ENCODE measurements around the gene UGGT1.
"Not testable (repeated sequence)": the region's sequence is repeated elsewhere in the genome, so short reads cannot be mapped to it uniquely, and the experiment has no call there.

UGGT1 gene

DNA sequence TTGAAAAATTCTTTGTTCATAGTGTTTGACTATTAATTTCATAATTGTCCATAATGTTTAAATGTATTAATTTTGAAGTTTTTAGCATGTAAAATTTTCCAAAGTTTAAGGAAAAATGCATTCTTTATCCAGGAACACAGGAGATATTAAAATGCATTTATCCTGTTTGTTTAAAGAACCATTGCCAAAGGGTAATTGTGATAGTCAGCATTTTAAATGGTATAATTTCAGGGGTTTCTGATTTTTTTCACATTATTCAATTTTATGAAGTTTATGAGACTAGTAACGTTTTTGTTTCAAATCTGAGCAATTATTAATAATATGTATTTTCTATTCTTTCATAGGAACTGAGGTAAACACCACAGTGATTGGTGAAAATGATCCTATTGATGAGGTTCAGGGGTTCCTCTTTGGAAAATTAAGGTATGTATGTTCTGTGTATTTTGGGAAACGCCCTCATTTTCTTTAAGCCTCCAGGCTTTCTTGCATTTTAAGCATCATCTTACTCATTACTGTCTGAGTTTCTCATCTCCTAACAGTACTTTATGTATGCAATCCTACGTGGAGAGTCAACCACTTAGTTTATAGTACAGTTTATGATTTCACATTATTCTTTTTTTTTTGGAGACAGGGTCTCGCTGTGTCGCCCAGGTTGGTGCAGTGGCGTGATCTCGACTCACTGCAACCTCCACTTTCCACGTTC is 25.1 kb downstream of the UGGT1 start:
- DNase-seq: no peak

DNA sequence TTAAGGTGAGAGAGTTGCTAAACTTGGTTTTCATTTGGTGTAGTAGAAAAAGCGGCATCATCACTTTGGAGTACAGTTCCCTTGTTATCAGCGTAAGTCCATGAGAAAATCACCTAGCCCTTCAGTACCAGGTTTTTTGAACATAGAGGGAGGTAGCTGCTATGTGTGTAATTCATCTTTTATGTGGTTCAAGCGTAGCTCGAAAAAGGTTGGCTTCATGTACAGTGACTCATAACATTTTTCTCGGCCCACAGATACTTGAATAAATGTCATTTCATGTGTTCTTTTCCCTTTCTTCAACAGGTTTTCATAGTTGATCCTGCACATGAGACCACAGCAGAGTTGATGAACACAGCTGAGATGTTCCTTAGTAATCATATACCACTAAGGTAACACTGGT is 43.6 kb downstream of the UGGT1 start:
- no peak for DNase-seq

DNA sequence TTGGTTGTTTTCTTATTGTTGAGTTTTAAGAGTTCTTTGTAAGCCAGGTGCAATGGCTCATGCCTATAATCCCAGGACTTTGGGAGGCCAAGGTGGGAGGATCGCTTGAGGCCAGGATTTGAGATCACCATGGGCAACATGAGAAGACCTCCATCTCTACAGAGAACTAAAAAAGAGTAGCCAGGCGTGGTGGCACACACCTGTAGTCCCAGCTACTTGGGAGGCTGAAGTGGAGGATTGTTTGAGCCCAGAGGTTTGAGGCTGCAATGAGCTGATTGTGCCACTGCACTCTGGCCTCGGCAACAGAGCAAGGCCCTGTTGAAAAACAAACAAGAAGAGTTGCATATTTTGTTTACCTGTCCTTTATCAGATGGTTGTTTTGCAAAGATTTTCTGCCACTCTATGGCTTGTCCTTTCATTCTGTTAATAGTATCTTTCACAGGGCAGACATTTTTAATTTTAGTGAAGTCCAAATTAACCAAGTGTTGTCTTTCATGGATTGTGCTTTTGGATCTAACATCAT is 46.2 kb downstream of the UGGT1 start:
- DNase-seq: no peak

DNA sequence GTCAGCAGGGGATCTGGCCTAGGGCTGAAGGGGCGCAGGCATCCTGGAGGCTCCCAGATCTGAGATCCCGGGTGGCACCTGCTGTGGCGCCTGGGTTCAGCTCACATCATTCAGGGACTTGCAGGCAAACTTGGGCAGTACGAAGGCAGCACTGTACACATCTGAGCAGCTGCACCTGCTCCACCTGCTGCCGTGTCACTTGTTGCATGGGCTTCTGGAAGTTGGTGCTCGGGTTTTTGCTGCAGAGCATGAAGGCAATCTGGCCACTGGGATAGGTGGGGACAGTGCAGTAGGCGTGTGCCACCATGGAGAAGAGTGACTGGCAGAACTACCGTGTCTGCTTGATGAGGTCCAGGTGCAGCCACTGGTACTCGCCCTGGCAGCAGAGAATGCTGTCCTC is 48.6 kb downstream of the UGGT1 start:
- no peak for DNase-seq

DNA sequence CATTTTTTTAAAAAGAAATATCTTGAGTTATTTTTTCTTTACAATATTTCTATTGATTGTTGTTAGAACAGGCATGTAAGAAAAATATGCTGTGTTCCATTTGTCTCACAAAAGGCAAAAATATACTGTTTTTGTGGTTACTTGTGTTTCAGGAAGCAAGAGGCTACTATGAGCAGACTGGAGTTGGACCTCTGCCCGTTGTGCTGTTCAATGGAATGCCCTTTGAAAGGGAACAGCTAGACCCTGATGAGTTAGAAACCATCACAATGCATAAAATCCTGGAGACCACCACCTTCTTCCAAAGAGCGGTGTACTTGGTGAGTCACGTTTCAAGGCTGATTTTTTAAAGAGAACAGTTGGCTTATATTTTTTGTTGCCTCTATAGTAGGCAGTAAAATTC is 54.7 kb downstream of the UGGT1 start:
- no peak for DNase-seq

DNA sequence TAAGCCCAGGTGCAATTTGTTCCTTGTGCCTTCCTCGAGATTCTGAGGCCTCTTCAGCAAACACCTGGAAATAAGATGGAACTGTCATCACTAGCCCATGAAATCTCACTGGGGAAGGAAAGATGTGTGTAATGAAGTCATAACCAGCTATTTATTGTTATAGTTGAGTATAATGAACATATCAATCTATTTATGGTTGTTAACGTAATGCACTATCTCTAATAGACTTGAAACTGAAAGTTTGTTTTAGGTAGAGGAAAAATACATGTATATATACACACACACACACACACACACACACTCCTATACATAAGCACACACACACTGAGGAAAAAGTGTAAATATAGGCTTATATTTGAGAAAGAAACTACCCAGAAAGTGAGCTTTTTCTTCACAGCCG is 62.8 kb downstream of the UGGT1 start:
- no peak for DNase-seq

DNA sequence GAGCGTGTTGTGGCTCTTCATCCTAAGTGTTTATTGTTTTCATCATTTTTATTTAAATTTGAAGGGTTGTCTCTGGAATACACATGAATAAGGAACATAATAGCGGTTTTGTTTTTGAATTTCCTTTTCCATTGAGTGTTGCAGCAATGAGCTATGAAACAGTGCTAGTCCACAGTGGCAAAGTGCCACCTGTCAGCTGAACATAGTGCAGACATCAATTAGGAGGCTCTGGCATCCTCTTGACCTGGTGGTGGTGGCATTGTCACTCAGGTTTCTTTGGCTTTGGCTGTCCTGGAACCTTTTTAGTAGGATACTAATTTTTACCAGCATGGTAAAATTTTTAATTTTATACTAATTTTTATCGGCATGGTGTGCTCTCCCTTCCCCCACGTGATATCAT is 63.2 kb downstream of the UGGT1 start:
- no peak for DNase-seq

DNA sequence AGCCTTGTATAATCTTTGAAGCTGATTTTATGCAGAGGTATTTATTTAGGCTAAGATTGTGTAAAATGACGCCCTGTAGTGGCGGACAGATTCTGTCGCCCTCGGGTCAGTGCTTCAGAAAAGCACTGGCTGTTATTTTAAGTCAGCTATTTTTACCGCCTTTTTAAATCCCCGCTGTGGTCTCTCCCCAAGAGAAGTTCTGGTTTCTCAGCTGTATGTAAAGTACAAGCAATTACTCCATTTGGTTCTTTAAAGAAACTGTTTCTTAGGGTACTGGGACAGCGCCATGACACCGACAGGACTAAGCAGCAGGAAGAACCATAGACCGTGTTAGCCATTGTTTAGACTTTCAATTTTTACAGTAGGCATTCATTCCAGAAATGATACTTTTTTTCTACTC is 65.0 kb downstream of the UGGT1 start:
- no peak for DNase-seq

DNA sequence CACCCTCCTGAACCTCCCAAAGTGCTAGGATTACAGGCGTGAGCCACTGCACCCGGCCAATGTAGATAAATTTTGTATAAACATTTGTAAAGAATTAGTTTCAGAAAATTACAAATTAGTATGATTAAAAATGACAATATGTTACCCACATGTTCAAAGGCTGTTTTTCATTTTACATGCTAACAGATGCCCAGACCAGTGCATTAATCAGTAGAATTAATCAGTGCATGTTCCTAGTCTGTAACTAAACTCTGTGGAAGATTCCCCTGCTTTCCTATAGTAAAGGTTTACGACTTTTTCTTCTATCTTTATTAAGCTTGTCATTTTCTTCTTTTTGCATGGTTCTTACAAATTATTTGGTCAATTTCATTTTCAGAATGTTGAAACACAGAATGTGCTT is 65.8 kb downstream of the UGGT1 start:
- no peak for DNase-seq

DNA sequence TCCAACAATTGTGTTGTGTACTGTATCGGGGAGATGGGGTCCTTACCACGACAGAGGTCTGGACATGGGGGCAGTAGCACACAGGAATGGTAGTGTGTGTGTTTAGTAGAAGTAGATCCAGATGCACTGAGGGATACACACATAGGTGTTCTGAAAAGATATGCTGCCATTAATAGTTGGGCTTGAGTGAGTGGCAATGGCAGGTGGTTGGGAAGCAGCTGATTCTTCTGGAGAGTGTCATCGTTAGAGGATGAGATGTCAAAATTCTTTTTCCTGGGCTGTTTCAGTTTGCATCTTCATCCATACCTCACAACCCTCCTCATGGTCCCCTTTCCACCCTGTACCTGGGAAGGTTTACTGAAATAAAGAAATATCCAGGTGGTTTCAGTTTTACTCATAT is 66.6 kb downstream of the UGGT1 start:
- no peak for DNase-seq

DNA sequence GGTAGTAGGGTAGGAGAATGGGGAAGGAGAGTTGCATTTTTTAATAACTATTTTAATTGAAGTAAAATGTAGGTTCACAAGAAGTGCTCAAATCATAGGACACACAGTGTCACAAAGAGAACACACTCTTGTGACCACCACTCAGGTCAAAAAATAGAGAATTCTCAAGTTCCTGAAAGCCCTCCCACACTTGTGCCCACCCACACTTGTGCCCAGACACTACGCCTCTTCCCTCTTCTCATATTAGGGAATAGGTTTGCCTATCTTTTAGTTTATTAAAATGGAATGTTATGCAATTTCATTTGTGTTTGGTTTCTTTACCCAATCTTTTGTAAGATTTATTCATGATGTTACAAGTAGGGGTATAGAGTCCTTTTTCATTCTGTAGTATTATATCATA is 67.2 kb downstream of the UGGT1 start:
- no peak for DNase-seq

DNA sequence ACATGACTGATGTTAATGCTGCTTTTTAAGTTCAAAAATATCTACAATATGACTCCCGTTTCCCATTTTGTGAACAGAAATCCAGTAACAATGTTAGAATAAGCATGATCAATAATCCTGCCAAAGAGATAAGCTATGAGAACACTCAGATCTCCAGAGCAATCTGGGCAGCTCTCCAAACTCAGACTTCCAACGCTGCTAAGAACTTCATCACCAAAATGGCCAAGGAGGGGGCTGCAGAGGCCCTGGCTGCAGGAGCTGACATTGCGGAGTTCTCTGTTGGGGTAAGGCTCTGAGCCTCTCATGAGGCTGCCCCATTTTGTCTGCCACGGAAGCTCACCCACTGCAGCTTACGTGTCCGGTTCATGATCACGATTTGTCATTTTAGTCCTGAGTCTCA is 68.4 kb downstream of the UGGT1 start:
- no peak for DNase-seq

DNA sequence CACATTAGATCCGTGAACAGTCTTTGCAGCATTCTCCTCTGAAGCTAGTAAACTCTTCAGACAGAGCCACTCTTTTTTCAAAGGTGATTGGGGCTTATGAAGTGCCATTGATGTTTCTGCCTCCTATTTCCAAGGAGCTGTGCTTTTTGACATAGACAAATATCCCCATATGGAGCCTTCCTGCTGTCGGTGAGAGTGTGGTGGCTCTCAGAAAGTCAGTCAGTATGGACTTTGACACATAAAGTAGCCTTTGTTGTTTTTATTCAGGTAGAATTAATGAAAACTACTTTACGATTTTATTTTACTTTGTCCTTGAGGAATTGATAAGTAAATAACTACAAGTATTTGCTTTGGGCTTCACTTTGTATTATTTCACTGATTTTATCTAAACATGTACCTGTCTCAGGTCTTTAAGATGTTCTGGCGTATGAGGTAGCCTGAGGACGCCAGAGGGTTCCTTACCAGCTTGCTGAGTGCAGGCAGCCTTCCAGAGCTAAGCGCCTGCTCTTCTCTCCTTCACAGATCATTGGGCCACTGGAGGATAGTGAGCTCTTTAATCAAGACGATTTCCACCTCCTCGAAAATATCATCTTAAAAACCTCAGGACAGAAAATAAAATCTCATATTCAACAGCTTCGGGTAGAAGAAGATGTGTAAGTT is 69.7 kb downstream of the UGGT1 start:
- DNase-seq: no peak

DNA sequence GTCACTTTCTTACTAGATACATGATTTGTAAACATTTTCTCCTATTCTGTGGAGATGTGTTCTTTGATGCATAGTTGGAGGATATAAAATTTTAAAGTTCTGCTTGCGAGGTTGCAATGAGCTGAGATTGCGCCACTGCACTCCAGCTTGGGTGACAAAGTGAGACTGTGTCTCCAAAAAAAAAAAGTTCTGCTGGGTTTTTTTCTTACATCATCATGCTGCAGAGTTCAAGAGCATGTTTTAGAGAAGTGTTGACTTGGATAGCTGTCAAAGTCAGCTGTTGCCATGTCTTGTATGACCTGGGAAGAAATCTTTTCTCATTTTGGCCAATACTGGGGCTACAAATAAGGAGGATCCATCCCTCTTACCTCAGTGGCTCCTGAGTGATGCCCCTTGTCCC is 71.3 kb downstream of the UGGT1 start:
- DNase-seq: no peak

DNA sequence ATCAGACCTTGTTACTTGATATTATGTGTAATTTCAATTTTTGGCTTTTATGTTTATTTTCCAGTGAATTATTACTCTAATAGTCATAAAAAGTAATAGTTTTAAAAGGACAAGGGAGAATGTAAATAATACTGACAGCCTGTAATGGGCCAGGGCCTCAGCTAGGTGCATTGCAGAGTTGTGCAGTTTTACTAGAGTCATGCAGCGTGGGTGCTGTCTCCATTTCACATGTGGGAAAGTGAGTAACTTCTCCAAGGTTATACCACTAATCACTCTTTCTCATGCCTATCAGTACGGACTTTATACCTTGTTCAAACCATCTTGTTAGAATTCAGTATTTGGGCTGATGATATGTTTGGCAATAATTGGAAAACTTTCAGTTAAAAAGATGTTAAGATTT is 73.3 kb downstream of the UGGT1 start:
- DNase-seq: no peak

DNA sequence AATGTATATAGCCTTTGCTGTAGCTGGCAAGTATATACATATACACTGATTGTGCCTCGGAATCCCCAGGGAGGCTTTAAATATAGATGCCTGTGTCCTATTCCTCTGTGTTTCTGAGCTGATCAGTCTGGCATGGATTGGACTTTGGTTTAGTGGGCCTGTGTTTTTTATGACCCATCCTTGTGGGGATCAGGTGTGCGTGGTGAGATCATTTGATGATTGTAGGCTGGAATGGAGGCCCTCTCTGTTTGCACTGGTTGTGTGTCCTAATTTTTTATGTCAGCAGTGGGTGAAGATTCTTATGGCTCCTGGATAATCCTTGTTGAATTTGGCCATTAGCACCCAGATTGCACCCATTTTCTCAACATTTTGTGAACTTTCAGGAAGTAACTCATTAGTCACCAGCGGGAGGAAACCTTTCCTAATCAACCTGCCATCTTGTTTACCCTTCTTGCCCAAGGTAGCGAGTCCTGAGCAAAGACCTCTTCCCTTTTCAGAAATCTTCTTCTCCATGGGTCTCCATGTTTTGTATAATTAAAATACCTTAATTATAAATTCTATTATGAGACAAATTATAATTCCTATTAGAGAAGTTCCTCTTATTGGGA is 75.8 kb downstream of the UGGT1 start:
- DNase-seq: no peak

DNA sequence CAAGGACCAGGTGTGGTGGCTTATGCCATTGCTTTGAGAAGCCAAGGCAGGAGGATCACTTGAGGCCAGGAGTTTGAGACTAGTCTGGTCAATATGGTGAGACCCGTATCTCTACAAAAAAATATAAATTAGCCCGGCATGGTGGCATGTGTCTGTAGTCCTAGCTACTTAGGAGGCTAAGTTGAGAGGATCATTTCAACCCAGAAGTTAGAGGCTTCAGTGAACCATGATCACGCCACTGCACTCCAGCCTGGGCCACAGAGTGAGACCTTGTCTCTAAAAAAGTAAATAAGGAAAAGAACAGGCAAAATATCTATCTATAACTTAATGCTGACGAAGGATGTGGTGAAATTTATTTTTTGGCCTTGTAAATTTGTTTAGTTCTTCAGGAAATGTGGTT is 78.1 kb downstream of the UGGT1 start:
- DNase-seq: no peak

DNA sequence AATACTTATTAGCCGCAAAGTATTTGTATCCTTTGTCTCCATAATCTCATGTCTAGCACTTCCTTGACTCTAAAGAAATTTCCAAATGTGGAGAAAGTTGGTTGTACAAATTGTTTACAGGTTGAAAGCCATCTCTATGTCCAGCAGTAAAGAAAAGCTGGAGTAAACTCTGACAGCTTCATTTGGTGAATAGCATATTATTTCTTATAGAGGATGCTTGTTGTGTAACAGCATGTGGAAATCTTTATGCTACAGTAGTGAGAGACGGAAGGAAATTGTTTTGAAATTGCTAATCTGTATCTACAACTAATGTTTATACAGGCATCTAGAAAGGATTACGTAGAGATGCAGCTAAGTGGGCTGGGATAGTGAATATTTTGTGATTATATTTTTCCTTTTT is 78.5 kb downstream of the UGGT1 start:
- no peak for DNase-seq

DNA sequence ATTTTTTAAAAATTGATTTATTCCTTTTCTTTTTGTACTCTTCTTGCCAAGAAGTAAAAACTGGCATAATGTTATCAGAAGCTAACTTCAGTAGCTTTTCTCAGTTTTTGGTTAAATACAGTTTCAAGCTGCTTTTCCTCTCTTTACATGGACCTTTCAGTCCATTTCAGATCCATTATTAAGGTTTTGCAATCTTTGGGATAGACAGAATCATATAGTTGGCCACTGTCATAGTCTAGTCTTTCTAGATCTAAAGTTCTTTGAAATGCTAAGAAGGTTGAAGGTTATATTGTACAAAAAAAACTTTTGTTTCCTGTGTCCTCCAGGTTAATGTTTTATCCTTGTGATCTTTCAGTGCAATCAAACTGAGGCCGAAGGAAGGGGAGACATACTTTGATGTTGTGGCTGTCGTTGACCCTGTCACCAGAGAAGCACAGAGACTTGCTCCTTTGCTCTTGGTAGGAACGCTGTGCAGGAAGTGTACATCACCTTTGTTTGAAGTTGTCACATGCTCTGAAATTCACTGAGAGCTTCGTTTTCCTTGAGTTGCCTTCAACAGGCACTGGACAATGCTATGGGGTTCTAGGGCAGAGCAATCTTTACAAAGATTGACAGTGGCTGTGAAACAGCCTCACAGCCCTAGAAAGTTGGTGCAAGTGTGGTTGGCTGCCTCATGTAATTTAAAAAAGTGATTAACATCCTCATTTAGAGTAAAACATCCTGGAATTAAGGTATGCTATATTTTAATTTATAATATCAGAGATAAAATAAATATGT is 79.1 kb downstream of the UGGT1 start:
- no peak for DNase-seq

DNA sequence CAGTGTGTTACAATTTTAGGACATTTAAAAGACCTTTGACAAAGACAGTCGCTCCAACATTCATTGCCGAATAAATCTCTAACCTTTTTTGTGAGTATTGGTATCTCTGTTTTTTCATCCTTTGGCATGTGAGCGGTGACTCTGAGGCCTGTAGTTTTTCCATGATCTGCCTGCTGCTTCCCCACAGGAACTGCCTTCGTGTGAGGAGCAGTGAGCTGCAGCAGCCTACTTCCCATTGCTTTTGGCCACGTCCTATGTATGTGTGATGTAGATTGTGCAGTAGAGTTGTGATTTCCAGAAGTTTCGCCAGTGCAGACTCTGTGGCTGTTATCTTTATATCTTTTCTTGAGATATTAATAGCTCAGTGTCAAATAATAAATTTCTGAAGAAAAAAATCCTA is 79.8 kb downstream of the UGGT1 start:
- DNase-seq: no peak

DNA sequence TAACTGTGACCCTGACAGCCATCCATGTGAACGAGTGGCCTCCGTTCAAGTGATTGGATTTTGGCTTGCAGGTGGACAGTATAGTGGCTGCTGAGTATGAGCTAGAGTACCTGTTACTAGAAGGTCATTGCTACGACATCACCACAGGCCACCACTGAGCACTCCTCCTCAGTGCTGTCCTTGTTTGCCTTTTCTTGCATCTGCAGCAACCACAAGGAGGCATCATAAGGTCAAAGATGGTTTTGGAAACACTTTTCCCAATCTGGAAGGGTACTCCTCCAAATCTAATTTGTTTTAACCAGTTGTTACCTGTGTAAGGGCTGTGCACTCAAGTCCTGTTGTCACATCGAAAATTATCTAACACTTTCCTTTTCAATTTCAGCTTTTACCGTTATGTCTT is 81.2 kb downstream of the UGGT1 start:
- no peak for DNase-seq

DNA sequence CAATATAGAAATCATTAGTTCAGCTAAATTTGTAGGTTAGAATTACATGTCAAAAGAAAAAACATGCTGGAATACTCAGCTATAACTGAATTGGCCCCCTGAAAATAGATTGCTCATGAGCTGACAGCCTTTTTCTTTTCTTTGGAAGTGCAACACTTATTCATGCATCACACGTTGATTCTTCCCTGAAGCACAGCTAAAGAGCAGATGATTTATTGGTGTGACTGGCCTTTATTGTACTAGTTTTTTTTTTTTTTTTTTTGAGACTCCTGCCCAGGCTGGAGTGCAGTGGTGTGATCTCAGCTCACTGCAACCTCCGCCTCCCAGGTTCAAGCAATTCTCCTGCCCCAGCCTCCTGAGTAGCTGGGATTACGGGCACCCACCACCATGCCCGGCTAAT is 83.1 kb downstream of the UGGT1 start:
- DNase-seq: not testable (repeated sequence)

DNA sequence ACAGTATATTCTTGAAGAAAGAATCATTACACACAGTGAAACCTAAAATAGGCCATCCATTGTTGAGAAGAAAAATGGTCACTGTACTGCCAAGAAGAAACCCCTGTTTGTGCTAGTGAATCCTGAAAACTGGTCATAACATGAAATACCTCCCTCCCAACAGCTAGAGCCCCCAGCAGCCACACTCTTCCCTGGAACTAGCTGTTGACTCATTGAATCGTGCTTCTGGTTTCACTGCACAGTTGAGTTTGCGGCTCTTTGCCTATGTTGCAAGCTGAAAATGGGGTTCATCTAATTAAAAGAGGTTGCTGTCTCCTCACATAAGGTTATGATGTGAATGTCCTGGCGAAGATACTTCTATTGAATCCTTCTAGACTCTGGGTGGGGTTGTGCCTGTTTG is 86.3 kb downstream of the UGGT1 start:
- DNase-seq: no peak

All from stimulated activated CD4-positive, alpha-beta T cell treated with anti-CD3 and anti-CD28 coated beads, Interleukin-15, amount 100 ng/mL, for 24 hours (primary cell).